NCI-H526 (cell line): ENCODE data around the gene RORC.
A peak's percentile ranks its signal among the peaks of the same experiment; 100 is the strongest.

ENCODE experiments used
- DNase-seq, 2 experiments: peaks; one replicate each; lab custom pipeline; 2025; lab: John Stamatoyannopoulos, UW

RORC gene

GRCh38 chr1:151847867-151848596 lies 16.4 kb upstream of the RORC start:
- no peak for DNase-seq

- DNase-seq = no peak
These were observed 15.2 kb upstream of the RORC start for GRCh38 chr1:151846686-151847237.

GRCh38 chr1:151846062-151846568 lies 14.5 kb upstream of the RORC start:
- DNase-seq = no peak

- no peak for DNase-seq
These were observed 11.8 kb upstream of the RORC start for GRCh38 chr1:151843398-151843797.

GRCh38 chr1:151841141-151841540 lies 9.5 kb upstream of the RORC start:
- no peak for DNase-seq

- DNase-seq = peak in 1 of 2 experiments; percentile 66
These were observed 8.8 kb upstream of the RORC start for GRCh38 chr1:151840421-151840820.

- DNase-seq = peak; percentile 97 to 99
These were observed 8.1 kb upstream of the RORC start, which contains the start of gene C2CD4D for GRCh38 chr1:151839457-151840403. TSS of gene C2CD4D (minus strand) at chr1:151839820. CDS start at chr1:151838989, 831 bp downstream.

- no peak for DNase-seq
These were observed 7.4 kb upstream of the RORC start for GRCh38 chr1:151839082-151839412.

- DNase-seq = no peak
These were observed 6.8 kb upstream of the RORC start for GRCh38 chr1:151838222-151839081.

GRCh38 chr1:151837884-151838221 lies 6.3 kb upstream of the RORC start:
- DNase-seq = no peak

GRCh38 chr1:151837197-151837596 lies 5.6 kb upstream of the RORC start:
- no peak for DNase-seq

GRCh38 chr1:151835596-151835995 lies 4.0 kb upstream of the RORC start:
- no peak for DNase-seq

GRCh38 chr1:151834239-151834638 lies 2.6 kb upstream of the RORC start:
- no peak for DNase-seq

GRCh38 chr1:151833172-151833900 lies 1.7 kb upstream of the RORC start:
- no peak for DNase-seq

- no peak for DNase-seq
These were observed 847 bp upstream of the RORC start for GRCh38 chr1:151832318-151832980.

- DNase-seq = no peak
These were observed 378 bp downstream of the RORC start for GRCh38 chr1:151831256-151831591.

GRCh38 chr1:151830055-151830454 lies 1.5 kb downstream of the RORC start:
- DNase-seq = no peak

- no peak for DNase-seq
These were observed 2.1 kb downstream of the RORC start for GRCh38 chr1:151829352-151830046.

- no peak for DNase-seq
These were observed 2.7 kb downstream of the RORC start for GRCh38 chr1:151828921-151829320.

- no peak for DNase-seq
These were observed 3.7 kb downstream of the RORC start for GRCh38 chr1:151827853-151828252.
